Measurements from ENCODE around the gene ZBTB16. TPM values are rescaled to one million over a fixed set of nuclear protein-coding genes. Genes with fewer than 3 reads are reported as not detected.
A peak's percentile ranks its signal among the peaks of the same experiment; 100 is the strongest.

The ZBTB16 gene
- total RNA-seq, 1 donor from 2014 or later: 64.5 TPM

DNA sequence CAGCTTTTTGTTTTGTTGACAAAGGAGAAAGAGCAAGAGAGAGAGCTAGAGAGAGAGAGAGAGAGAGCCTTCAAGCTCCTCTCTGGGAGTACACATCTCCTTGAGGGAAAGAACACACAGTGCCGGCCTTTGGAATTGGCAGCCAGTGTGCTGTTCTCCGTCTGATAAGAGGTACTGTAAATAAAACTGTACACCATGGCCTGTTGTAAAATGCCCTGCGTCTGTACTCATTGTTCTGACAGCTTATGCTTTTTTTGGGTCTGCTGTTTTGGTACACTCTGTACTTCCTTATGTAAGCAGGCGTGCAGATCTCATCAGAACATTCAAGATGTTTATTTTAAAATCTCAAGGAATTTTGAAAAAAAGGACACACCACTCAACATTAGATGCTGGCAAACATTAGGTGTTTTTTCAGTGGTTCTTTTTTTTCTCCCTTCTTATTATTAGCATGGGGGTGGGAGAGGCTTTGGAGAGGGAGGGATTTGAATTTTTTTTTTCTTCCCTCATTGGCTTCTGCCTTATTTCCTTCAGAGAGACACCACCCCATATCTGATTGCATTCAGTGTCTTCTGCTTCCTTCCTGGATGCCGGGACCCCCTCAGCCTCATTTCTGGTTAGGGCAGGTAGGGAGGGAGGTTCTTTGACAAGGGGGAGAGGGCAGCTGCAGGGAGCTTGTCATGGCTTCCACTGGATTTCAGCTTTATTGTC, 119.9 kb downstream of the ZBTB16 start:
- Histone ChIP-seq H3K4me1 (peaks cover 96% of the 10 kb centered on the region), H3K4me3 (peak overlapping the region; percentile 52), H3K9me3 (replicated peaks) (no peaks in the 10 kb centered on the region), H3K27me3 (ENCODE audit: low read depth) (no peaks in the 10 kb centered on the region), H3K27ac (replicated peaks) (peak overlapping the region; percentile 100), H3K36me3 (no peaks in the 10 kb centered on the region)
- DNase-seq: peak; percentile 83
- intact Hi-C loops (cut with micrococcal nuclease): loop anchor here (10.0 kb wide), 2 partner anchors 75 to 105 kb away; no protein-coding TSS in a partner anchor
- TF ChIP-seq, protein P1, sequence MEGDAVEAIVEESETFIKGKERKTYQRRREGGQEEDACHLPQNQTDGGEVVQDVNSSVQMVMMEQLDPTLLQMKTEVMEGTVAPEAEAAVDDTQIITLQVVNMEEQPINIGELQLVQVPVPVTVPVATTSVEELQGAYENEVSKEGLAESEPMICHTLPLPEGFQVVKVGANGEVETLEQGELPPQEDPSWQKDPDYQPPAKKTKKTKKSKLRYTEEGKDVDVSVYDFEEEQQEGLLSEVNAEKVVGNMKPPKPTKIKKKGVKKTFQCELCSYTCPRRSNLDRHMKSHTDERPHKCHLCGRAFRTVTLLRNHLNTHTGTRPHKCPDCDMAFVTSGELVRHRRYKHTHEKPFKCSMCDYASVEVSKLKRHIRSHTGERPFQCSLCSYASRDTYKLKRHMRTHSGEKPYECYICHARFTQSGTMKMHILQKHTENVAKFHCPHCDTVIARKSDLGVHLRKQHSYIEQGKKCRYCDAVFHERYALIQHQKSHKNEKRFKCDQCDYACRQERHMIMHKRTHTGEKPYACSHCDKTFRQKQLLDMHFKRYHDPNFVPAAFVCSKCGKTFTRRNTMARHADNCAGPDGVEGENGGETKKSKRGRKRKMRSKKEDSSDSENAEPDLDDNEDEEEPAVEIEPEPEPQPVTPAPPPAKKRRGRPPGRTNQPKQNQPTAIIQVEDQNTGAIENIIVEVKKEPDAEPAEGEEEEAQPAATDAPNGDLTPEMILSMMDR (IDR thresholded peaks at IDR 0.05; ENCODE audit: borderline replicate concordance): no peak

DNA sequence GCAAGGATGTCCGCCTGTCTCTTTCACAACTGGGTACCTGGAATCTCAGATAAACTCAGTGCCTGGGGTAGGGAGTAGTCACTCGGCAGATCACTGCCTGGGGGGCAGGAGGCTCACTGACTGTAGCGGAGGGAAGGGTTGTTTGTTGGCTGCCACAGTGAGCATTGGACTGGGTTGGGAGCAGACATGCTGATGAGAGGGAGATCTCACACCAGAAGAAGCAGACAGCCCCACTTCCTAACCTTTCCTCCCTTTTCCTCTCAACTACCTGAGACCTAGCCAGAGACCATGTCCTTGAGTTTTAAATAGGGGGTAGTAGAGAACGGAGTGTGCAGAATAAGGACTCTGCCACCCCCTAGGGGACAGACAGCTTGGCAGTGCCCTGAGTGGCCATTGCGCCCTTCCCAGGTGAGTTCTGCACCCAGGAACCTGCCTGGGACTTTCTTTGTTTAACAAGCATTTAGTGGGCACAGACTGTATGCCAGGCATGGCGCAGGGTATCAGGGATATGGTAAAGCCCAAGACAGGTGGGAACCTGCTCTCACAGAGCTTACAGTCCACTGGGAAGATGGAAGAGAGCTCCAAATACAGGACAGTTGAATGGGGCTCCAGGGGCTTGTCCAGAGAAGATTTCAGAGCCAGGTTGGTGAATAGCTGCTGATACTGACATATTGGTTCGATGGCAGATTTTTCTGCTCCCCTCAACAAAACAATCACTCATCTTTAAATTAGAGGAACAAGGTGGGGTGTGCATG, 121.0 kb downstream of the ZBTB16 start:
- Histone ChIP-seq H3K9me3 (replicated peaks) (no peaks in the 10 kb centered on the region), H3K36me3 (no peaks in the 10 kb centered on the region), H3K4me1 (peaks cover 96% of the 10 kb centered on the region), H3K4me3 (peak overlapping the region; percentile 52), H3K27me3 (ENCODE audit: low read depth) (no peaks in the 10 kb centered on the region), H3K27ac (replicated peaks) (peak overlapping the region; percentile 100)
- DNase-seq: no peak
- intact Hi-C loops (cut with micrococcal nuclease): loop anchor here (10.0 kb wide), 1 partner anchor 126 kb away; the partner anchor contains the start of gene ZBTB16
- TF ChIP-seq, protein P1 (IDR thresholded peaks at IDR 0.05; ENCODE audit: borderline replicate concordance): peak; percentile 71

DNA sequence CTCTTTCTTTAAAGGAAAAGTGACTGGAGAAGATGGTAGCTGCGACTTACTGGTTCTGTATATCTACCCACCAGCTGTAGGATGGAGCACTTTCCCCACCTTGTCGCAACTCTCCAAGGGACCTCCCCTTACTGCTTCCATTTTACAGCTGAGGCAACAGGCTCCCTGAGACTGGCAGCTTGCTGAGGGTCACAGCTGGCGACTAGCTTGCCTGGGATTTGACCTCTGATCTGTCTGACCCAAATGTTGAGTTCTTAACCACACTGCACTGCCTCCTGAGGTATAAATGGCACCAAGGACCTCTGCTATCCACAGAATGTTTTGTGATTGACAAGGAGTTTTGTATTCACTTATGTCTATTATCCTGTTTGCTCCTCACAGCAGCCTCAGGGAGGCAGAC, 121.7 kb downstream of the ZBTB16 start:
- intact Hi-C loops (cut with micrococcal nuclease): loop anchor here (10.0 kb wide), 1 partner anchor 126 kb away; the partner anchor contains the start of gene ZBTB16
- DNase-seq: no peak
- Histone ChIP-seq H3K27ac (replicated peaks) (peak overlapping the region; percentile 100), H3K9me3 (replicated peaks) (no peaks in the 10 kb centered on the region), H3K4me3 (peak overlapping the region; percentile 52), H3K36me3 (peaks cover 1% of the 10 kb centered on the region), H3K27me3 (ENCODE audit: low read depth) (no peaks in the 10 kb centered on the region), H3K4me1 (peaks cover 96% of the 10 kb centered on the region)
- TF ChIP-seq, protein P1 (IDR thresholded peaks at IDR 0.05; ENCODE audit: borderline replicate concordance): no peak

DNA sequence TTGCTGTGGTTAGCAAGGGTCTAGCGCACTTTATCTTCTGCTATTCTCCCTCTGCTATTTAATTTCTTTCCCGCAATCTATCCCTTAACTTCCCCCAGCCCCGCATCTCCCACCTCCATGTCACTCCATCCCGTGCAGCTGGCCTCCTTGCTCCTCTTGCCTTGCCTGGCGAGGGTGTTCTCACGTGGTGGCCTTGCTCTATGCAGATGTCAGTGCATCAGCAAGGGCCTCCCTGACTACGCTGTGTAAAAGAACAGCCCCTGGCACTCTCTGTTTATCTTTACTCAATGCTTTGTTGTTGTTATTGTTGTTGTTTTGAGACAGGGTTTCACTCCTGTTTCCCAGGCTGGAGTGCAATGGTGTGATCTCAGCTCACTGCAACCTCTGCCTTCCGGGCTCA, 122.2 kb downstream of the ZBTB16 start:
- peak overlapping the region; percentile 0 for H3K4me3 ChIP-seq

GRCh38 chr11:114182471-114183043, 123.0 kb downstream of the ZBTB16 start:
- H3K27me3 ChIP-seq (ENCODE audit: low read depth): no peaks in the 10 kb centered on the region
- DNase-seq: no peak
- intact Hi-C loops (cut with micrococcal nuclease): loop anchor here (10.0 kb wide), 1 partner anchor 128 kb away; the partner anchor contains the start of gene ZBTB16
- no peaks in the 10 kb centered on the region for H3K9me3 ChIP-seq (replicated peaks)
- peaks cover 96% of the 10 kb centered on the region for H3K4me1 ChIP-seq
- peak overlapping the region; percentile 0 for H3K4me3 ChIP-seq
- TF ChIP-seq, protein P1 (IDR thresholded peaks at IDR 0.05; ENCODE audit: borderline replicate concordance): no peak
- peaks cover 15% of the 10 kb centered on the region for H3K36me3 ChIP-seq
- H3K27ac ChIP-seq (replicated peaks): peak overlapping the region; percentile 100

More for the DNA sequence above, 122.2 kb downstream of the ZBTB16 start:
- intact Hi-C loops (cut with micrococcal nuclease): loop anchor here (10.0 kb wide), 1 partner anchor 127 kb away; the partner anchor contains the start of gene ZBTB16
- DNase-seq: no peak
- TF ChIP-seq, protein P1 (IDR thresholded peaks at IDR 0.05; ENCODE audit: borderline replicate concordance): no peak
- no peaks in the 10 kb centered on the region for H3K27me3 ChIP-seq (ENCODE audit: low read depth)
- H3K9me3 ChIP-seq (replicated peaks): no peaks in the 10 kb centered on the region
- H3K36me3 ChIP-seq: peaks cover 7% of the 10 kb centered on the region
- H3K27ac ChIP-seq (replicated peaks): peak overlapping the region; percentile 100
- H3K4me1 ChIP-seq: peaks cover 96% of the 10 kb centered on the region
